SK-N-SH (cell line): ENCODE results near the gene ACSM5.

Experiments used
- CHD2 ChIP-seq: fragments of 150-350 bp; IDR thresholded peaks from 2 replicates; pipeline ENCODE4 v1.6.1; 2018; ENCODE audit warnings: low read length; ENCODE audit not compliant: partially characterized antibody
- CTCF ChIP-seq: fragments of 200-600 bp; sonication (generic); IDR thresholded peaks from 2 replicates; pipeline ENCODE4 v1.6.1; 2017; ENCODE audit warnings: antibody characterized with exemption, mild to moderate bottlenecking, moderate library complexity
- FOXJ3 ChIP-seq: sonication (generic); formaldehyde crosslinking; IDR thresholded peaks from 2 replicates; pipeline ENCODE4 v1.5.1; 2020; ENCODE audit warnings: mild to moderate bottlenecking, missing genetic modification reagents
- GABPA ChIP-seq: IDR thresholded peaks from 2 replicates; pipeline ENCODE4 v1.4.0; 2012; ENCODE audit warnings: low read depth, mild to moderate bottlenecking
- NRF1 ChIP-seq: IDR thresholded peaks from 2 replicates; pipeline ENCODE4 v1.6.1; 2012; ENCODE audit warnings: low read depth, mild to moderate bottlenecking, low read length
- RAD21 ChIP-seq: IDR thresholded peaks from 2 replicates; pipeline ENCODE4 v1.6.1; 2012; ENCODE audit warnings: mild to moderate bottlenecking, low read length
- SMC3 ChIP-seq: IDR thresholded peaks from 2 replicates; pipeline ENCODE4 v1.6.1; 2012; ENCODE audit warnings: low read depth, low read length, improper control_type of control experiment
- TEAD4 ChIP-seq: IDR thresholded peaks from 2 replicates; pipeline ENCODE4 v1.4.0; 2012; ENCODE audit warnings: mild to moderate bottlenecking, borderline replicate concordance; ENCODE audit not compliant: insufficient read depth
- USF2 ChIP-seq: fragments of 150-350 bp; IDR thresholded peaks from 2 replicates; pipeline ENCODE4 v1.6.1; 2017; ENCODE audit warnings: antibody characterized with exemption, low read length, low read depth, borderline replicate concordance
- ZBTB33 ChIP-seq: IDR thresholded peaks from 2 replicates; pipeline ENCODE4 v1.4.0; 2012; ENCODE audit warnings: low read depth, borderline replicate concordance

GRCh38 chr16:20359997-20360396 lies 49.3 kb upstream of the ACSM5 start:
- TF ChIP-seq CTCF, result peak; percentile 46
- no peak for TF ChIP-seq NRF1
- no peak for TF ChIP-seq RAD21
- TF ChIP-seq FOXJ3, result no peak
- no peak for TF ChIP-seq CHD2
- TF ChIP-seq TEAD4, result no peak
- TF ChIP-seq SMC3, result no peak
- no peak for TF ChIP-seq ZBTB33
- TF ChIP-seq USF2, result no peak
- no peak for TF ChIP-seq GABPA
